HG03521 (cell line): ENCODE data around the gene IL1RL2.

ENCODE experiments used
- ATAC-seq: cut with Tn5 transposase; IDR thresholded peaks from one replicate; pipeline ENCODE4 v1.9.1; 2021; ENCODE audit warnings: mild to moderate bottlenecking, moderate library complexity; ENCODE audit not compliant: unreplicated experiment

IL1RL2 gene

GRCh38 chr2:102238039-102238756 lies 51.4 kb downstream of the IL1RL2 start:
- ATAC-seq, result no peak

- no peak for ATAC-seq
Observed at GRCh38 chr2:102238778-102239177, 52.0 kb downstream of the IL1RL2 start.

GRCh38 chr2:102239344-102239743 lies 52.5 kb downstream of the IL1RL2 start:
- no peak for ATAC-seq

- peak; percentile 80 for ATAC-seq
Observed at GRCh38 chr2:102240640-102241370, 54.0 kb downstream of the IL1RL2 start.

GRCh38 chr2:102241616-102242305 lies 54.9 kb downstream of the IL1RL2 start:
- no peak for ATAC-seq

GRCh38 chr2:102245266-102246151 lies 58.7 kb downstream of the IL1RL2 start:
- ATAC-seq, result no peak

GRCh38 chr2:102250278-102250821 lies 63.5 kb downstream of the IL1RL2 start:
- no peak for ATAC-seq

- ATAC-seq, result no peak
Observed at GRCh38 chr2:102251042-102251848, 64.4 kb downstream of the IL1RL2 start.

- ATAC-seq, result no peak
Observed at GRCh38 chr2:102251849-102252203, 65.0 kb downstream of the IL1RL2 start.

- no peak for ATAC-seq
Observed at GRCh38 chr2:102252236-102252635, 65.4 kb downstream of the IL1RL2 start.

- ATAC-seq, result no peak
Observed at GRCh38 chr2:102253140-102253752, 66.4 kb downstream of the IL1RL2 start.

- no peak for ATAC-seq
Observed at GRCh38 chr2:102253753-102254150, 66.9 kb downstream of the IL1RL2 start.

- ATAC-seq, result no peak
Observed at GRCh38 chr2:102256276-102256675, 69.5 kb downstream of the IL1RL2 start.

GRCh38 chr2:102256874-102257462 lies 70.1 kb downstream of the IL1RL2 start:
- ATAC-seq, result no peak

GRCh38 chr2:102258025-102258385 lies 71.2 kb downstream of the IL1RL2 start:
- no peak for ATAC-seq

- ATAC-seq, result no peak
Observed at GRCh38 chr2:102258386-102259074, 71.7 kb downstream of the IL1RL2 start.

GRCh38 chr2:102261467-102262135 lies 74.8 kb downstream of the IL1RL2 start:
- no peak for ATAC-seq
